ENCODE measurements around the gene SSC4D.
"Not testable (repeated sequence)": the region's sequence is repeated elsewhere in the genome, so short reads cannot be mapped to it uniquely, and the experiment has no call there.

The SSC4D gene

GRCh38 chr7:76372984-76373833, 36.3 kb downstream of the SSC4D start:
- no peak for TF ChIP-seq Cebpa-rat (IDR thresholded peaks at IDR 0.05)
- H4K20me1 ChIP-seq = no peaks in the 10 kb centered on the region
- peaks cover 0 to 25% (median 2%) of the 10 kb centered on the region in 10 experiments; a peak in 9 of 20 replicates for H3K4me1 ChIP-seq
- no peaks in the 10 kb centered on the region for H3K27me3 ChIP-seq
- H3K9ac ChIP-seq = no peak overlapping the region
- H3K4me3 ChIP-seq = no peak overlapping the region
- H3K4me2 ChIP-seq = peak overlapping the region in 3 of 11 experiments; percentile 22 to 37 (median 36); a peak in 5 of 22 replicates
- H3K27ac ChIP-seq = no peak overlapping the region
- no peaks in the 10 kb centered on the region for H3K36me3 ChIP-seq
- no peaks in the 10 kb centered on the region for H3K9me3 ChIP-seq (replicated peaks in 1 of 11)

- Histone ChIP-seq H3K4me1 (peaks cover 1 to 22% (median 6%) of the 10 kb centered on the region in 10 experiments; a peak in 18 of 20 replicates), H3K4me2 (no peak overlapping the region), H3K4me3 (no peak overlapping the region), H3K36me3 (no peaks in the 10 kb centered on the region), H3K27ac (no peak overlapping the region), H3K27me3 (no peaks in the 10 kb centered on the region), H3K9ac (no peak overlapping the region), H3K9me3 (replicated peaks in 1 of 11) (no peaks in the 10 kb centered on the region), H4K20me1 (no peaks in the 10 kb centered on the region)
- TF ChIP-seq Cebpa-rat (IDR thresholded peaks at IDR 0.05) = no peak
Measured at GRCh38 chr7:76371396-76371795, 38.1 kb downstream of the SSC4D start.

- Histone ChIP-seq H4K20me1 (no peaks in the 10 kb centered on the region), H3K4me2 (no peak overlapping the region; a peak in 1 of 22 replicates), H3K36me3 (no peaks in the 10 kb centered on the region), H3K9ac (no peak overlapping the region), H3K4me1 (peaks cover 25 to 46% (median 29%) of the 10 kb centered on the region in 10 experiments), H3K4me3 (no peak overlapping the region), H3K9me3 (replicated peaks in 1 of 11) (no peaks in the 10 kb centered on the region), H3K27me3 (no peaks in the 10 kb centered on the region), H3K27ac (no peak overlapping the region)
- TF ChIP-seq Cebpa-rat (IDR thresholded peaks at IDR 0.05) = no peak
Measured at GRCh38 chr7:76369018-76369417, 40.5 kb downstream of the SSC4D start.

GRCh38 chr7:76368190-76368589, 41.3 kb downstream of the SSC4D start:
- no peaks in the 10 kb centered on the region for H3K36me3 ChIP-seq
- TF ChIP-seq Cebpa-rat (IDR thresholded peaks at IDR 0.05) = no peak
- no peak overlapping the region for H3K9ac ChIP-seq
- no peak overlapping the region for H3K27ac ChIP-seq
- no peaks in the 10 kb centered on the region for H3K9me3 ChIP-seq (replicated peaks in 1 of 11)
- no peak overlapping the region for H3K4me2 ChIP-seq
- H4K20me1 ChIP-seq = no peaks in the 10 kb centered on the region
- no peaks in the 10 kb centered on the region for H3K27me3 ChIP-seq
- no peak overlapping the region for H3K4me3 ChIP-seq
- peaks cover 33 to 50% (median 36%) of the 10 kb centered on the region in 10 experiments for H3K4me1 ChIP-seq

GRCh38 chr7:76364198-76364584, 45.3 kb downstream of the SSC4D start:
- no peak for TF ChIP-seq Cebpa-rat (IDR thresholded peaks at IDR 0.05)
- Histone ChIP-seq H3K9me3 (replicated peaks in 1 of 11) (no peaks in the 10 kb centered on the region), H3K36me3 (no peaks in the 10 kb centered on the region), H3K9ac (peak overlapping the region; percentile 54 to 78 (median 70)), H4K20me1 (no peaks in the 10 kb centered on the region), H3K4me2 (peak overlapping the region; percentile 72 to 96 (median 81)), H3K27ac (peak overlapping the region; percentile 51 to 90 (median 82); a peak in 21 of 22 replicates), H3K4me3 (peak overlapping the region; percentile 8 to 64 (median 34); a peak in 17 of 20 replicates), H3K4me1 (peaks cover 42 to 69% (median 51%) of the 10 kb centered on the region in 10 experiments), H3K27me3 (no peaks in the 10 kb centered on the region)

GRCh38 chr7:76363754-76364153, 45.7 kb downstream of the SSC4D start:
- peaks cover 42 to 66% (median 51%) of the 10 kb centered on the region in 10 experiments for H3K4me1 ChIP-seq
- H3K9me3 ChIP-seq (replicated peaks in 1 of 11); H3K27me3 ChIP-seq; H3K36me3 ChIP-seq; H4K20me1 ChIP-seq: not testable (repeated sequence)
- peak overlapping the region; percentile 54 to 78 (median 70) for H3K9ac ChIP-seq
- H3K4me3 ChIP-seq = peak overlapping the region; percentile 8 to 64 (median 34); a peak in 17 of 20 replicates
- H3K27ac ChIP-seq = peak overlapping the region; percentile 51 to 90 (median 82)
- H3K4me2 ChIP-seq = peak overlapping the region; percentile 72 to 96 (median 81)

- H3K4me2 ChIP-seq = peak overlapping the region; percentile 76 to 98 (median 90)
Measured at GRCh38 chr7:76359978-76360638, 49.4 kb downstream of the SSC4D start.

GRCh38 chr7:76359111-76359977, 50.2 kb downstream of the SSC4D start:
- Histone ChIP-seq H3K4me2 (peak overlapping the region; percentile 76 to 98 (median 90)), H3K36me3 (peaks cover 27 to 36% (median 32%) of the 10 kb centered on the region in 11 experiments), H4K20me1 (peaks cover 33 to 44% (median 41%) of the 10 kb centered on the region in 11 experiments), H3K9ac (peak overlapping the region; percentile 94 to 100 (median 99)), H3K27ac (peak overlapping the region; percentile 92 to 100 (median 99)), H3K4me1 (peaks cover 35 to 64% (median 54%) of the 10 kb centered on the region in 10 experiments), H3K4me3 (peak overlapping the region; percentile 95 to 100 (median 98)), H3K9me3 (replicated peaks in 1 of 11) (peaks cover 0 to 12% (median 4%) of the 10 kb centered on the region in 11 experiments; a peak in 4 of 22 replicates), H3K27me3 (no peaks in the 10 kb centered on the region)
- no peak for TF ChIP-seq Cebpa-rat (IDR thresholded peaks at IDR 0.05)

More at GRCh38 chr7:76359978-76360638, 49.4 kb downstream of the SSC4D start:
- Histone ChIP-seq H4K20me1 (peaks cover 26 to 36% (median 33%) of the 10 kb centered on the region in 11 experiments), H3K27ac (peak overlapping the region; percentile 92 to 100 (median 99)), H3K27me3 (no peaks in the 10 kb centered on the region), H3K9me3 (replicated peaks in 1 of 11) (peaks cover 0 to 8% (median 0%) of the 10 kb centered on the region in 11 experiments; a peak in 4 of 22 replicates), H3K4me3 (peak overlapping the region; percentile 95 to 100 (median 98); a peak in 19 of 20 replicates), H3K4me1 (peaks cover 43 to 64% (median 54%) of the 10 kb centered on the region in 10 experiments), H3K9ac (peak overlapping the region; percentile 94 to 100 (median 99); a peak in 21 of 22 replicates), H3K36me3 (peaks cover 19 to 29% (median 24%) of the 10 kb centered on the region in 11 experiments; a peak in 21 of 22 replicates)
- peak in 2 of 11 experiments; percentile 6 to 18; a peak in 1 of 22 replicates for TF ChIP-seq Cebpa-rat (IDR thresholded peaks at IDR 0.05)
